ENCODE results near the gene TANC1.

The TANC1 gene

DNA sequence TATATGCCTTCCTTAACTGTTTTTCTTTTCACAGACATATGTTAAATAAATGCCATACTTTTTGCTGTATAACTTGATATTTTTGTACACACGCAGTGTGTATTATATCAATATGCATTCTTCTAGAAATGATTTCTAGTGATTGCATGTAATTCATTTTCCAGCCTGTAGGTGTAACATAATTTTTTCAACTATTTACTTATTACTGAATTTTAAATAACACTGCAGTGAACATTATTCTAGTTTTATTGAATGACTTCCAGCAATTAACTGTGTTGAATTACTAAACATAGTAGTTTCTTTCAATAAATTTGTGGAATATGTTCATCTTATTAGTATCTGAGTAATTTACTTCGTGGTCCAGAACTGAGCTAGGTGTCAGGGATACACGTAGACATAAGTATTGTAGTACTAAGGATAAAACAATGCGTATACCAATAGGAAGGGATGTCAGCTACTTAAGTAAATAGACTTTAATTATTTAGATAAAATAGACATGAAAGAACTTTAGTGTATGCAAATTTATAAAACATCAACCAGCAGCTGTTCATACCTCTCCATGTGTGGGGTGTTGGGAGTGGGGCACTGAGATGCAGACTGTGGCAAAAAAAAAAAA lies 28.0 kb downstream of the TANC1 start:
- no peak for DNase-seq

DNA sequence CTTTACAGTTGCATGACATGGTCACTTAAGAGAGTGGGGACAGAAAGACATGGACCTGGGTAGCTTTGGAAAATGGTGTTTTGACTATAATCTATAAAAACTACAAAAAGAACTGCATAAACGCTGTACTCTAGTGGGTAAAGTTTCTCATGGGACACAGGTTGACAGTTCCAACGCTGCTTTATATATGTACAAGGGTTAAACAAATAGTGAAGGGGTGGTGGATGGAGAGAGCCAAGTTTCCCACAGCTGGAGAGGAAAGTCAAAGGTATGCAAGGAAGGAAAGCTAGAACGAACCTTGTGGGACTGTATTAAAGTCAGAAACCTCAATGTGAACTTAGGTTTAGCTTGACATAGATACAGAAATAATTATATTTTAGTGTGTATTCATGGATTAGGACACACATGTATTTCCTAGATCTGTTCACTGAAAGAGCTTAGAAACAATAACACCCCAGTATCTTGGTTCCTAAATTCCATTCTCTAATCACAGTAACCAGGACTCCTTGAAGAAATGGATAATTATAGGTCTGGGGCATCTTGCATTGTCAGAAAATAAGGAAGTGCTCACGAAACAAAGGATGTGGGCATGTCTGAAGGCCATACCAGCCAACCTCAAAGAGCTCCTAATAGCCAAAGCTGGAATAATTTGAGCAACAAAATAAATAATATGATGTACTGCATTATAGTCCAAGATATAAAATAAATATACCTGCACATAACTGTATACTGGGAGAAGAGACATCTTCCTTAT lies 28.8 kb downstream of the TANC1 start:
- no peak for DNase-seq

DNA sequence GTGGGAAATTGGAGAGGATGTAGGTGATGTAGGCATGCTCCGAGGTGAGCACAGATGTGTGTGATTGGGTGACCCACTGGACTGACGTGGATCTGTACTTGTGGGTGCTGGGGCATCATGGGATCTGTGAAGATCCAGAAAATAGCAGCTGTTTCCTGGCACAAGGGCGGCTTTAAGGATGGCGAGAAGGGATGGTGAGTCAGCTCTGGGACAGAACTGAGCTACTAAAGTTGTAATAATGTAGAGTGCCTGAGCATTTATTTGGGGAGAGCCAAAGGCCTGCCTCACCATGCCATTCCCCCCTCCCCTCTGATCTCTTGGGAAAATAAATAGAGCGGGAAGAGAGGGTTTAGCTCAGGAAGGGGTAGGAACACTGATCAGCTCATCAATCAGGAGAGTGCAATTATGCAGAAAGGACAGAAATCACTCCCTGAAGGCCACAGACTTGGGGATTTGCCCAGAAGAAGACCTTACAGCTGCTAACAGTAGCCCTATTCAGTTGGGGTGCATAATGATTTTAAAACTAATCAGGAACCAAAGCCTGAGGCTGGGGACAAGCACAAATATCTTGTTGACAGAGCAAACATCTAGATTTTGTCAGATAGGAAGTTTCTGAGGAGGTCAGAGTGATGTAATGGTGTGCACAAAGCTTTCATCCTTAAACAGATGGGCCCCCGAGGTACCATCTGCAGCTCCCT lies 30.3 kb downstream of the TANC1 start:
- DNase-seq = peak; percentile 26

DNA sequence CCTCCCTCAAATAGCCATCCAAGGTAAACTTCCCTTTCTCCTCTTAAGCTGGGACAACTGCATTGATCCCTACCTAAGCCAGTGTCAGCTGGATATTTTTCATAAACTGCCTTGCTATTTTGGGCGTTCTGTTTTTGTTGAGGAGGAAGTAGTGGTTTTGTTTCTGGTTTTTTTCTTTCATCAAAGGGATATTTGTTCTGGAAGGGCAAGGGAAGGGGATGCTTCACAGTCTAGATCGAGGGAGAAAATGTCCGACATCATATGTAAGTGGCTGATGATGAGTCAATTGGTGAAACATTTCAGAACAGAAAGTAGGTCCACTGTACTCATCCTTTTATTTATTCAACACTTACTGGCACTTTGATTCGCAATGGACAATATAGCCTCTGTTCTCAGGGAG lies 31.0 kb downstream of the TANC1 start:
- no peak for DNase-seq

GRCh38 chr2:159000072-159000471 lies 31.6 kb downstream of the TANC1 start:
- no peak for DNase-seq

- DNase-seq = no peak
These were observed 34.1 kb downstream of the TANC1 start for GRCh38 chr2:159002462-159003111.

- no peak for DNase-seq
These were observed 35.1 kb downstream of the TANC1 start for GRCh38 chr2:159003555-159003954.

DNA sequence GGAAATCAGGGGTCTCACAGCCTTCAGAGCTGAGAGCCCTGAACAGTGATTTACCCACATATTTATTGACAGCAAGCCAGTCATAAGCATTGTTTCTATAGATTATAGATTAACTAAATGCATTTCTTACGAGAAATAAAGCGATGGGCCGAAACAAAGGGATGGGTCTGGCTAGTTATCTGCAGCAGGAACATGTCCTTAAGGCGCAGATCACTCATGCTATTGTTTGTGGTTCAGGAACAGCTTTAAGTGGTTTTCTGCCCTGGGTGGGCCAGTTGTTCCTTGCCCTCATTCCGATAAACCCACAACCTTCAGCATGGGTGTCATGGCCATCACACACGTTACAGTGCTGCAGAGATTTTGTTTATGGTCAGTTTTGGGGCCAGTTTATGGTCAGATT lies 36.4 kb downstream of the TANC1 start:
- no peak for DNase-seq

- no peak for DNase-seq
These were observed 41.5 kb downstream of the TANC1 start for GRCh38 chr2:159009940-159010339.

GRCh38 chr2:159010340-159010739 lies 41.9 kb downstream of the TANC1 start:
- DNase-seq = no peak

DNA sequence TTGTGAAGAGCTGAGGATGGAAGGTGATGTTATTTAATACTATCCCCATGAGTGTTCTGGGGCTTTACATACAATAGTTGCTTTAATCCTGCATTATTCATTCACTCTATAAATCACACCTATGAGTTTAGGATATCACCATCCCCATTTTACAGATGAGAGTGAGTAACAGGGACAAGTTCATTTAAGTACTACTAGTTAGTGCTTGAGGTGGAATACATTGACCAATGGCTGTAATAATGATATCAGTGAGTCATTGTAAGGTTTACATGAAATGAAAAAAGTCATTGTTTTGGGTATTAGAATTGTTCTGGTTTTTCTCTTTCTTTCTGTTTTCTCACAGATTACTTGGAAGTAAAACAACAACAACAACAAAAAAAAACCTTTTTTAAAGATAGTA lies 42.5 kb downstream of the TANC1 start:
- no peak for DNase-seq

DNA sequence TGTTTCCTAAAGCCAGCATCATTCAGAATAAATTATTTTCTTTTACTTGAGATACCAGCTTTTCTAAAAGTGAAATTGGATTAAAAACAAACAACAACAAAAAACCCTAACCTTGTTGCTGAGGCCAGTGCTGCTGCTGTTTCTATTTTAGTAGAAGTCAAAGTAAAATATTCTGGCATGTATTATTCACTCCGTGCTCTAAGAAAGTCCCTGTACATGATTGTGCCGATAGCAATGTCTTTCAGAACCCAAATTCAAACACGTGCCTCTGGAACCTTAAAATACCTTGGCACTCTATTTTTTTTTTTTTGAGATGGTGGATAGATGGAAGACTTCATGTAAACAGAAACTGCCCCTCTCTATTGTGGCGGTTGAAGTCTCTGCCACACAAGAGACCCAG lies 43.7 kb downstream of the TANC1 start:
- DNase-seq = no peak

- no peak for DNase-seq
These were observed 44.7 kb downstream of the TANC1 start for GRCh38 chr2:159013103-159013502.

- DNase-seq = no peak
These were observed 46.7 kb downstream of the TANC1 start for GRCh38 chr2:159015174-159015573.

DNA sequence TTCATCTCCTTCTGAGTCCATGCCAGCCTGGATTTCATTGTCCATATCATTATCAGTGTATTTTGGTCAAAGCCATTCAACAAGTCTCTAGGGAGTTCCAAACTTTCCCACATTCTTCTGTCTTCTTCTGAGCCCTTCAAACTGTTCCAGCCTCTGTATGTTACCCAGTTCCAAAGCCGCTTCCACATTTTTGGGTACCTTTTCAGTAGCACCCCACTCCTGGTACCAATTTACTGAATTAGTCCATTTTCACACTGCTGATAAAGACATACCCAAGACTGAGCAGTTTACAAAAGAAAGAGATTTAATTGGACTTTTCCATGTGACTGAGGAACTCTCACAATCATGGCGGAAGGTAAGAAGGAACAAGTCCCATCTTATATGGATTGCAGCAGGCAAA lies 47.4 kb downstream of the TANC1 start:
- no peak for DNase-seq

DNA sequence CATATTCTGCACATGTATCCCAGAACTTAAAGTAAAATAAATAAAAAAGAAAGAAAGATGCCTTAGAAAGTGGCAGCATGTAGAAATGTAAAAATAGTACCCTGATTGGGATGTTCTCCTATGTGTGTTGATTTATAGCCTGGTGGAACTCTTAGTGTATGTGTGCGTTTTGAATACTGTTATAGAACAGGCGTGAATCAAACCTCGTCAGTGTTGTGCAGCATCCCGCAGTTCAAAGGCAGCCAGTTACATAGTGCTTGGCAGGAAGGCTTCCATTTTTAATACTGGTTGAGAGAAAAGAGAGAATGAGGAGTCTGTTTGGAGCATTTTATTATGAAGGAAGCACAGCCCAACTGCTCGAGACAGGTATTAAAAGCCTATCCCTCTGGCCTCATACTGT lies 49.4 kb downstream of the TANC1 start:
- DNase-seq = no peak

DNA sequence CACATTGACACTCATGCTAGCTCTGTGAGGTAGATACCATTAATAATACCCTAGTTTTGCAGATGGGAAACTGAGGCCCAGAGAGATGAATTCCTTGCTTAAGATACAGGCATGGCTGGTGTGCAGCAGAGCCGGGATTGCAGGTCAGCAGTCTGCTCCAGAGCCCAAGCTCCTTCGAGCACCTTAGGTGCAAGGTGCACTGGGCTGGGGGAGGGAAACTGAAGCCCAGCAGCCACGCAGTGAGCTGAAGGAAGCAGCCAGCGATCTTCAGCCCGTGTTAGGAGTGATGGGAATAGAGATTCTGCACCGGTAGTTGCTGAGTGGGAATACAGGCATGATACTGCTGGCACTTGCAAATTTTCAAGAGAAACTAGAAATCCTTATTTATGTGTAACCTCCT lies 50.6 kb downstream of the TANC1 start:
- no peak for DNase-seq

DNA sequence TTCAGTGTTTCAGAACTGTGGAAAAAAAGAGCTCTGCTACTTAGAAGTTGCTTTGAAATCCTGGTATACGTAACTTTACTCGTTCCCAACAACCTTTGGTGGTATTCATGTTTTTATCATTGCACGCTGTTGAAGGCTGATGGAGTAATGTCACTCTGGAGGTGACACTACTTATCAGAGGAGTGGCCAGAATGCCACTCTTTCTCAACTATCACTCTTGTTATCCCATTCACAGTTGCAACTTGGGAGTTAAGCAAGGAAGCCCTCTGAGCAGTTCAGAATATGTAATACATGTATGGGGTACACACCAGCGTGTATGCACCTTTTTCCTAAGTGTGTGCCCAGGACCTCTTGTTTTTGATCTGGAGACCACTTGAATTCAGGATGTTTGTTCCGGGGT lies 53.6 kb downstream of the TANC1 start:
- DNase-seq = no peak

DNA sequence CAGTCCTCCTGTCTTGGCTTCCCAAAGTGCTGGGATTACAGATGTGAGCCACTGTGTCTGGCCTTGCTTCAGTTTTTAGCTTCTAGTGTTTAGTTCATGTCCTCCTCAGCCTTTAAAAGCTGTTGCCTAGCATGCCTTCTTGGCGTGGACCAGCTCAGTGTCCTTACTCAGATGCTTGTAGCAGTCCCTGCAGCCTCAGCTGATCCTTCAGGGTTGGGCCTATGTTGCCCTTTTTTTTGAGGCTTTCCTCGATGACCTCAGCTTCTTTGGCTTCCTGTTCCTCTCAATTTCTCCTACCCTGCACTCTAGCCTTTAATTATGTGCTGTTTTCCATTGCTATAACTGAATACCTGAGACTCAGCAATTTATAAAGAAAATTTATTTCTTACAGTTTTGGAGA lies 57.7 kb downstream of the TANC1 start:
- no peak for DNase-seq

DNA sequence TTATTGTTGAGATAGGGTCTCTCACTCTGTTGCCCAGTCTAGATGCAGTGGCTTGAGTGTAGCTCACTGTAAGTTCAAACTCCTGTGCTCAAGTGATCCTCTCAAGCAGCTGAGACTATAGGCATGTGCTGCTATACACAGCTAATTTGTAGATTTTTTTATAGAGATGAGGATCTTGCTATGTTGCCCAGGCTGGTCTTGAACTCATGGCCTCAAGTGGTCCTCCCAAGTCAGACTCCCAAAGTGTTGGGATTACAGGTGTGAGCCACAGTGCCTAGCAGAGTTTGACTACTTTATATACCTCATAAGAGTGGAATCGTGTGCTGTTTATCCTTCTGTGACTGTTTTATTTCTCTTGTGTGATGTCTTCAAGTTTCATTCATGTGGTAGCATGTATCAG lies 60.3 kb downstream of the TANC1 start:
- DNase-seq = no peak

- no peak for DNase-seq
These were observed 61.5 kb downstream of the TANC1 start for GRCh38 chr2:159029936-159030335.

- DNase-seq = no peak
These were observed 62.4 kb downstream of the TANC1 start for GRCh38 chr2:159030674-159031380.

DNA sequence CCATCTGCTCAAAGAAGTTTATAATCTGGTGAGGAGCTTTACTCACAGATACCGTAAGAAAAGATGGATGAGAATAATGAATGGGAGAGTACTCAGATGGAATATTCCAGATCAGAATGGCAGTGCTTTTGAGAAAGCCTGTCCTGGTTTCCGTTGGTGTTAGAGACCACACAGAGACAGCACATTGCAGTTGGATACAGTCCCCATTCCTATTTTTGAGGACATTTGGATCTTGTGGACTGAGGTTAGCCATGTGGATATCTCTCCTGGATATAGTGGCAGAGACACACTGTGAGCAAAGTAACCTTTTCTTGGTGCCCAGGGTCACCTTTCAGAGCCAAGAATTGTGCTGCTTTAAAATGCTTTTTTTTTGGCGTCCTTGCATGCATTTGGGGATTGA lies 63.7 kb downstream of the TANC1 start:
- DNase-seq = no peak

Data from NCI-H1694 (cell line).